GM19043 (cell line): ENCODE measurements around the gene RCOR2.
A peak's percentile ranks its signal among the peaks of the same experiment; 100 is the strongest.
"Not testable (repeated sequence)": the region's sequence is repeated elsewhere in the genome, so short reads cannot be mapped to it uniquely, and the experiment has no call there.

Experiments
- ATAC-seq: cut with Tn5 transposase; IDR thresholded peaks from one replicate; pipeline ENCODE4 v1.9.1; 2021; ENCODE audit warnings: low read depth; ENCODE audit not compliant: unreplicated experiment

RCOR2 gene

DNA sequence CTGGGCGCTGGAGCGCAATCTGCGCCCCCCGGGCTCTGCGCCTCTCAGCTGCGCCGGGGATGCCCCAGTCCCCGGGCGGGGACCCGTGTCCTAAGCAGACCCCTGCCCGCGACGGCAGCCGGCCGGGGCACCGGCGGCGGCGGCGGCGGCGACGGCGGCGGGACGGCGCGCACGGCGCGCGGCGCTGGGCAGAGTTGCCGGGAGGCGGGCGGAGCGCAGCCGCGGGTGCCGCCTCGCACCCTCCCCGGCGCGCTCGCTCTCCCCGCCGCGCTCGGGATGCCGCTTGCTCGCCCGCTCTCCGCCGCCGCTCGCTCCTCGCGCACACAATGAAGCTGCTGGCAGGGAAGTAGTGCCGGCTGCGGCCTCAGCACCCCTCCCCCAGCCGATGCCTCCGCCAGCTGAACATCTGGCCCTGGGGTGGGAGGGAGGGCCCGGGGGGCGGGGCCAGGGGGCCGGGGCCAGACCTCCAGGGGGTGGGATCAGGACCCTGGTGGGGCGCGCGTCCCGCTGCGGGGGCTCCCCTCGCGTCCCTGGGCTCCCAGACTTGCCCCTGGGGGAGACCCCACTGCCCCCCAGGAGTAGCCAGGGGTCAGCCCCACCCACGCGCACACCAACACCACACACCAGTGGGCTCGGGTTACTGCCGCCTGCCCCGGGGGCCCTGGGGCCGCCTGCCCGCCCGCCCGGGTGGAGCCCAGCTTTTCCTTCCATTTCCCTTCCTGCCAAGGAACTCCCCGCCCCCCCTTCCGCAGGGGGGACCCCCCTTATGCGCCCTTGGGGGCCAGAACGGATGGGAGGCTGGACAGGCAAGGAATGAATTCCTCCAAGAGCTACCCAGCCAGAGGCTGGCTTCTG lies at the start of gene RCOR2:
RCOR2 (minus strand) TSS at position 328 of the 855 bp plus-strand sequence. CDS start 708 bp downstream, outside the sequence.
- ATAC-seq, result no peak

DNA sequence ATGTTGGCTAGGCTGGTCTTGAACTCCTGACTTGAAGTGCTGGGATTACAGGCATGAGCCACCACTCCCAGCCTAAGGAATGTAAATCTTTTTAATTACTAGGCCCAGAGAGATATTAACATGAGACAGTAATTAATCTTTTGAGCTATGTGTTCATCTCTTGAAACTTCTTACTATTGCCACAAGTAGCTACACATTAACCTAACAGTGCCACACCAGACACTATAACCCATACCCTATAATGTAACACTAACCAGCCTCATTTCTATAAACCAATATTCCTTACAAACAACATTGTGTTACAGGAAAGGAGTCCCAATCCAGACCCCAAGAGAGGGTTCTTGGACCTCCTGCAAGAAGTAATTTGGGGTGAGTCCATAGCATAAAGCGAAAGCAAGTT lies 49.5 kb upstream of the RCOR2 start:
- ATAC-seq, result no peak

DNA sequence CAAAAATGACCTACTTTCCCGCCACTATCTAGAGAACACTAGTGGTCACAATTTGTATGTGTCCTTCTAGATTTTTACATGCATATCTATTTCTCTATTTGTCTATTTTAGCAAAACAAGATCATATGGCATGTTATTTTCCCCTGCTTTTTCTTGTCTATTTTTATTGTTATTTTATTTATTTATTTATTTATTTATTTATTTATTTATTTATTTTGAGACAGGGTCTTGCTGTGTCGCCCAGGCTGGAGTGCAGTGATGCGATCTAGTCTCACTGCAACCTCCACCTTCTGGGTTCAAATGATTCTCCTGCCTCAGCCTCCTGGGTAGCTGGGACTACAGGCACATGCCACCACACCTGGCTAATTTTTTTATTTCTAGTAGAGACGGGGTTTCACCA lies 46.9 kb upstream of the RCOR2 start:
- not testable (repeated sequence) for ATAC-seq

DNA sequence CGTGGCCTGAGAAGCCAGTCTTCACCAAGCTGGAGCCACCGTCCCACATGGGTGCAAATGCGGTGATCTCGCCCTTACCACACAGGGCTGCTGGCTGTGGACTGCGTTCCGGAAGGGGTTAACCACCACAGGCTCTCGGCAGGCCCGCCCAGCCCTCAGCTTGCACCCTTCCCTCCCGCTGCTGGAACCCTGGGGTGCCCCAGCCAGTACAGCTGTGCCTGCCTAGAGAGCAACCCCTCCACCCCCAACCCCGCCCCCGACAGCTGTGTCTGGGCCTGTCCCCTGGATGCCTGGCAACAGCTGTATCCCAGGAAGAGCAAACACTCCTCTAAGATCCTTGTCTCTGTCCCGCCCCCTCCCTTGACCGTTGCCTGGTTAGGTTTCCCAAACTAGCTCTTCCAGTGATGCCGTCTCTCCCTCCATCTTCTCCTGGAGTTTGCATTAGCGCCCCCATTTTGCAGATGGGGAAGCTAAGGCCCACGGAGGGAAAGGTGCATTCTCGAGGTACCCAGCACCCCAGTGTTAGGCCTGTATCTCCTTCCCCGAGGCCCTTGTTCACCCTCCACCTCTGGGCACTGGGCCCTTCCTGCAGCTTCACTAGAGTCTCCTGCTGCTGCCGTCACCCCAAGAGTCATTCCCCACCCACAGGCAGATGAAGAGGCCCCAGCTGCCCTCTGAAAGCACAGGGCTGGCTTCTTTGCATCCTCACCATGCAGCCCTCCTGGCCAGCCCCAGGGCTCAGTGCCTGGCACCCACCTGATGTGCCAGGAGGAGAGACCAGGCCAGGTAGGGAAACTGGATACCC lies 44.8 kb upstream of the RCOR2 start:
- no peak for ATAC-seq

DNA sequence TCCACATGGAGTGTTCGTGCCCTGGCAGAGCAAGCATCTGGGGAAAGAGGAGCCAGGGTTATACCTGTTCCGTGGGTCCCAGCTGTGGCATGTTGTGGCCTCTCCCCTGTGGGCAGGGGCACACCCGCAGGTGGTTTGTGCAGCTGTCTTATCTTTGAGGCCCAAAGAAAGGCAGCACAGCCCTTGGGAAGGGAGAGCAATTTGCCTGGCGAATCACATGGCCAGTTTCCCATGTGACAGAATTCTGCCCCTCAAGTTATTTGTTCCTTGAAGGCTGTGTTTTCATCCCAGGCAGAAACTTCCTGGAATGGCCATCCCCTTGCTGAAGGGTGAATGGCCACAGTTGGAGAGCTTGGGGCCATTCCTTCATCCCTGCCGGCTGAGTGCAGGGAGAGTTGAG lies 41.0 kb upstream of the RCOR2 start:
- ATAC-seq, result no peak

DNA sequence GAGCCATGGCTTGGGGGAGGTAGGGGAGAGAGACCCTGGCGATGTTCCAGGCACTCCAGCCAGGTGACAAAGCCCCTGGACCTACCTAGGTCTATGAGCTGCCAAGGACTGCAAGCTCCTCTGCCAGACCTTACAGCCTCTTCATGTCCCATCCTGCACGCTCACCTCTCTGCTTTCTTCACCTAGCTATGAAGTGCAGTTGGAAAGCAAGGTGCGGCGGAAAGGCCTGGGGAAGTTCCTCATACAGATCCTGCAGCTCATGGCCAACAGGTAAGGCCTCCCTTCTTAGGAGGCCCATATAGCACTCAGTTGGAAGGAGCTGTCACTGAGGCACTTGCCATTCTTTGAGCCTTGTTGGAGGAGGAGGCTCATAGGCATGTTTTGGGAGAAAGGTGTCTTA lies 35.6 kb upstream of the RCOR2 start:
- no peak for ATAC-seq

DNA sequence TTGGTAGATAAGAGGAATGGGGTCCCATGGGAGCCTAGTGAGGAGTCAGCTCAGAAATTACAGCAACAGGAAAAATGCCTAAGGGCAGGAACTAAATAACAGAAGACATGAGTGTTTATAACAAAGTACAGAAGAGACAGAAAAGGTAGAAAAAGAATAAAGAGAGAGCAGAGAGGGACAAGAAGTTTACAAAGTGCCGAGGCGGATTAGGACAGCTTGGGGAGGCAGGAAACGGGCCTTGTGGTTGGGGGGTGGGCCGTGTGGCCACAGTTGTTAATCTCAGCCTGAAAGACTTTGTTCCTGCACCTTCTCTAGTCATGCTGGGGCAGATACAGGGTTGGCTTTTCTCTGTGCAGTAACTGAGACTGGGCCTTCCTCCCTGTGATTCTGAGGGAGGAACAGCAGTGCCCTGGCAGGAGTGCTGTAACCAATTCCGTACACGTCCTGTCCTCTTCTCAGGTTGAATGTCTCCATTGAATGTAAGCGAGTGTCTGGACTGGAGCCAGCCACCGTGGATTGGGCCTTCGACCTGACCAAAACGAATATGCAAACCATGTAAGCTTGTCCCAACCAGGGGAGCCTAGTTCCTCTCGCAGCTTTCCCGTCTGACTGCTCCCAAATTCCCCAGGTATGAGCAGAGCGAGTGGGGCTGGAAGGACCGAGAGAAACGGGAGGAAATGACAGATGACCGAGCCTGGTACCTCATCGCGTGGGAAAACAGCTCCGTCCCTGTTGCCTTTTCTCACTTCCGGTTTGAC lies 35.0 kb upstream of the RCOR2 start:
- peak; percentile 45 for ATAC-seq

DNA sequence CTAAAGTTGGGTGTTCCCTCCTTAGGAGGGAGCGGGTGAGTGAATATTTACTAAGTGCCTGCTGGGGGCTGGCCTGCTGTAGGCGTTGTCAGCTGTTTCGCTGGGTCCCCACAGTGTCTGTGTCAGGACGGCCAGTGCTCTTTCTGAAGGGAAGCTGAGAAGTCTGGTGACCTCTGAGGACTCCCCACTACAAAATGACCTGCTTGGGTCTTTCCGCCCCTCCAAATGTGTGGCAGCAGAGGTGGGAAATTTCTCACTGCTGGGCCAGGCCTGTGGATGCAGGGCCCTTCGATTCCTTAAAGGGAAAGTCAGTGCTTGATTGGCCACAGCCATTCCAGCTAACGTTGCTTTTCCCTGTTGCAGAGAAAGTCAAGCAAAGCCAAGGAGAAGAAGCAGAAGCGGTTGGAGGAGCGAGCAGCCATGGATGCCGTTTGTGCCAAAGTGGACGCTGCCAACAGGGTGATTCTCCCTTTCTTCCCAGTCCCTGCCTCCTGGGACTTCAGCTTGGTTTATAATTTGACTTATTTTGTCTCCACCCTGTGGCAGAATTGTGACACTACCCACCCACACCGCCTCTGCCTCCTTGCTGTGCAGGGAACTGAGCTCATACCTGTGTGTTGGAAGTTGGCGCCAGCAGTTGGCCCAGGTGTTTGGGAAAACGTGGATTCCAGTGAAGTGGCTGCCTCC lies 28.7 kb upstream of the RCOR2 start:
- no peak for ATAC-seq

DNA sequence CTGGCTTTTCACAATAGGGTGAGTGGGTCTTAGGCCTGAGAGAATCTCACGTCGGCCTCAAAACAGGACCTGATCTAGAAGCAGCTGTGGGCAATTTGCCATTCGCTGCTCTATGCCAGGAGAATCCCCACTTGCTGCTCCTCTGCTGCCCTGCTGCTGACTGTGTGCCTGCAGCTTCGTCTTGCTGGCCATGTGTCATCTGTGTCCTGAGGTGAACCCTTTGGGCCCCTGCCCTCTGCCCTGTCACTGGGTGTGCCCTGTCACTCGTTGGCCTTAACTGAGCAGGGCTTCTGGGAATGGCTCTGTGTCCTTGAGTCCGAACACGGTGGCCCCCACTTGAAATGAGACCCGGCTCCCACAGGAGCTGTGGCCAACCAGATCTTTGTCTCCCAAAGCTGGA lies 28.0 kb upstream of the RCOR2 start:
- no peak for ATAC-seq

DNA sequence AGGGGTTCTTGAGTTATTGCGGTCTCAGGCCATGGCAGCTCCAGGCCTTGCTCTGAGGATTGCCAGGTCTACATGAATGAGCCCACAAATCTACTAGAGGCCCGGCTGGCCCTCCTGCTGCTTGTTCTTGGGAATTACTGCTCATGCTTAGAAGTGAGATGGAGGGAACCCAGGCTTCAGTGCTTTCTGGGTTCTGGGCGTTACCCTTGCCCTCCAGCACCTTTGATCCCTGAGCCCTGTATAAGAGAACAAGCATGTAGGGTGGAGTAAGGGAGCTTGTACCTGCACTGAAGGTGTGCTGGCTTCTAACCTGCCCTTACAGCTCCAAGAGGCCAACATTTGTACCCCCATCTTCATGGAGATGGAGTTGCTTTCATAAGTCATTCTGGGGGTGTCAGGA lies 25.8 kb upstream of the RCOR2 start:
- ATAC-seq, result no peak

DNA sequence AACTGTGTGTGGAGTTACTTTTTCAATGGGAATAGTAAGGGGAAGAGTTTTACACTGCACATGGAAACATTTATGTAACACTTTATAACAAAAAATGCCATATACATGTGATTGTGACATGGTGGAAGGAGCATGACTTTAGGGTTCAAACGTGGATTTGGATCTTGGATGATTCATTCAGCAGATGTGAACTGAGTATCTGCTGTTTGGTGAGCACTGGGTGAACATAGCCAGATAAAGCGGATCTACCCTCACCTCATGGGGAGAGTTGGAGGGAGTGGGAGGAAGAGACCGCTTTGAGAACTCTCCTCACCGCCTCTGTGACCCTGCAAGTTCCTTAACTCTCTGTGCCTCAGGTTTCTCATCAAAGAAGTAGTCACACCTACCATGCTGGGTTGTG lies 24.9 kb upstream of the RCOR2 start:
- no peak for ATAC-seq

DNA sequence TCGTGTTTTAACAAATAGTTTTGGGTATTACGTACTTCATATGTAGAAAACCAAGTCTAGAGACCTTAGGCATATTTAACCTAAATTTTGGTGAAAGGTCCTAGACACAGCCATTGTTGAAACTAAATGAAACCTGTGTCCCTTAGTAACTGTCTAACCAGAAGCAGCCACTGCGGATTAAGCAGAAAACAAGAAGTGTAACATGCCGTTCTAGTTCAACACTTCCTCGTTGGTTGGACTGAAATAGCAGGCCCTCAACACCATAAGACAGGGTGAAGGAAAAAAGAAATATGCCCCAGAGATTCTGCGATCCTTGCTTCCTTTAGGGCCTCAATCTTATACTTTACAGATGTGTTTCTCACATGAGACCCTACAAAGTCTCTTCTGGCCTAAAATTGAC lies 23.8 kb upstream of the RCOR2 start:
- no peak for ATAC-seq

DNA sequence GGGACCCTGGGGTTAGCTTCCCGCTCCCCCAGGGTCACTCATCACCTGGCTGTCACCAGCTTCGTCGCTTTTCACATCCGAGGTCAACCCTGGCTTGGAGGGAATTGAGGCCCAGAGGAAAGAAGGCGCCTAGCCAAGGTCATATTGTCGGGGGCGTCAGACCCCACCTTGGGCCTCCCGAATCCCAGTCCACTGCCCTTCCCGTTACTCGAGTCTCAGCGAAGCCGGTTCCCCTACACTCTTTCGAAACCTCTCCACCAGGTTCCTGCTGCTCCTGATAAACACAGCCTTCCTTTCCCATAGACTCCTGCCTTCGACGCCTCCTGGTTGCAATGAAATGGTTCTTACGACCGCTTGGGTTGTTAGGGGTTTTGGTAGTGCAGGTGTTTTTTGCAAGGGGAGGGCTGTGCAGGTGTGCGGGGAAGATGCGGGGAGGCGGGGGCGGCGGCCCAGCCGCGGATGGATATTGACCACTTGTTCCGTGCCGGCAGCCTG lies 22.5 kb upstream of the RCOR2 start:
- no peak for ATAC-seq

DNA sequence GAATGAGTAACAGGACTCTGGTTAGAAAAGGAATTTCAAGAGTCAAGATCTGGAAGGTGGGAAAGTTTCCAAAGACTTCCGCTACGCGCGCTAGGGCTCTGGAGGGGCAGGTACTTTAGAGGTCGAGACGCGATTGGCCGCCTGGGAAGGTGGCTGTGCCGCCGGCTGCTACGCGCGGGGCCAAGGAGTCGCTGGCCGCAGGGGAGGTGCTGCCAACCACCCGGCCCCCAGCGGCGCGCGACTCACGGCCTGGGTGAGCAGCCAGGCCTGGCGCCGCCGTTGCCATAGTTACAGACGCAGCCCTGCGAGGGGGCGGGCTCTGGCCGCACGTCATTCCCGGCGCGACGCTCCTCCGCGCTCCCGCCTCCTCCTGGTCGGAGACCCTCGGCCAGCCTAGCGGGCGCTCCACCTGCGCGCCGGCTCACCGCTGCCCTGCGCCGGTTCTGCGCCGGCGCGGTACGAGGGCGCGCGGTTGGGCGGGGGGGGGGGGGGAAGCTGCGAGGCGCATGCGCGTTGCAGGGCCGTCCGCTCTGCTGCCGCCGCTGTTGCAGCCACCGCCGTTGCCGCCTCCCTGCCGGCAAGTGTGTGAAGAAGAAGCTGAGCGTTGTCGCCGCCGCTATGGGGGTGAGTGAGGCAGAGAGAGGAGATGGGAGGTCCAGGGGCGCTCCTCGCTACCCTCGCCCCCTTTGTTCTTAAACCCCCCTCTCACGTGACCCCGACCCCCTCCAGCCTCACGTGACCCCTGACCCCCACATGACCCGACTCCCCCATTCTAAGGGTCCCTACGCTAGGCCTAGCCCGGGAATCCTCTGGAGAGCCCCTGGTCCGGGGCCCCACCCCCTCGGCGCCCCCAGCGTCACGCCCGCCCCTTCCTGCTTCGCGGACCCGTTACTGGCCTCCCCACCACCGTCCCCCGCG lies 21.8 kb upstream of the RCOR2 start, which contains the start of gene NAA40:
NAA40 (plus strand) TSS at position 524 of the 918 bp plus-strand sequence; CDS start at position 619, 95 bp downstream.
- peak; percentile 93 for ATAC-seq

DNA sequence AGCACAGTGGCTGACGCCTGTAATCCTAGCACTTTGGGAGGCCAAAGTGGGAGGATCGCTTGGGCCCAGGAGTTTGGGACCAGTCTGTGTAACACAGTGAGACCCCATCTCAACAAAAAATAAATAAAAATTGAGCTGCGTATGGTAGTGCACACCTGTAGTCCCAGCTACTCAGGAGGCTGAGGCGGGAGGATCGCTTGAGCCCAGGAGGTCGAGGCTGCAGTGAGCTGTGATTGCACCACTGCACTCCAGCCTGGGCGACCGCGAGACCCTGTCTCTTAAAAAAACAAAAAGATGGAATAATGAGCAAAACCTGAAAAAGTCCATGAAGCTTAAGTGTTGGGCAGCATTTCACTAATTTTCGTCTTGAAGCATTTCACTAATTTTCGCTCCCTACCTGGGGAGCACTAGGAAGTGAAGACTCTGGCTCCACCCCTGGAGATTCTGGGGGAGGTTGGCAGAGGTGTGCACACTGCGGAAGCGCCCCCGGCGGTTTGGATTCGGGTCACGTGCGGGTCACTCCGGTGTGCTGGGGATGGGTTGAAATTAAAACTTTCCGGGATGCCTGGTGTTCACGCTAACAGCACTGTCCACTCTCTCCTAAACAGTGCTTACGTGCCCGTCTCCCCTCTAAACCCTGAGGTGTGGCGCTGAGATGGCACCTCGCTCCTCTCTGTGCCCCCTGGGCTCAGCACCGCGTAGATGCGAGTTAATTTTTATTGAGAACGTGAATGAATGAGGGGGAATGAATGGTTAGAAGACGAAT lies 20.9 kb upstream of the RCOR2 start:
- ATAC-seq, result no peak

DNA sequence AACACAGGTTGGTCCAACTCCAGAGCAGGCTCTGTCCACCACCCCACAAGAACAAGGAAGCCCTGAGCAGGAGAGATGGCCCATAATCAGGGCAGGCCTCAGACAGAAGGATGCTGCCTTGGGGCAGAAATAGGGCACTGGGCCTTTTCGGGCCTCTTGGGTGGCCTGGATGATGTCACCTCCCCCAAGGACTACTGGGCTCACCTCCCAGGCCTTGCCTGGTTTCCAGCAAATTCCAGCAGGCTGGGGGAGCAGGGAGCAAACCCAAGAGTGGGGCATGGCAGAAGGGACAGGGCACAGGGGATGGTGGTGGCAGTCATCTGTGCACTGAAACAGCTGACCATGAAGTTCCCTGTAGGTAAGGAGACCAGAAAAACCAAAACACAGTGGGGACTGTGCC lies 16.5 kb upstream of the RCOR2 start:
- no peak for ATAC-seq

DNA sequence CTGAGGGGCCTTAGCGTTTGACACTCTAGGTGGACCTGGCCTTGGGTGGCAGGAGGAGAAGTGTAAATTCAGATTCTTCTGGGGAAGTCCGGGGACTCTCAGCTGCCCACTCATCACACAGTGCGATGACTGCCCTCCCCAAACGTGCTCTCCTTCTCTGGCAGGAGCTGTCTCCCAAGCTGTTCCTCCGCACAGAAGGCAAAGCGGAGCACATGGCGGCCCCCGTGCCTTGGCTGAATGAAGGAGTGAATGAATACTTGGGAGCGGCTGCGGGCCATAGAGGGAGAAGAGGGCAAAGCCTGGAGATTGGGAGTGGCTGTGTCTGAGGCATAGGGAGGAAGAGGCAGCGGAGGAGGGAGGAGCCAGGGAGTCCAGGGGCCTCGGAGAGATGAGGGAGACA lies 14.9 kb upstream of the RCOR2 start:
- no peak for ATAC-seq

DNA sequence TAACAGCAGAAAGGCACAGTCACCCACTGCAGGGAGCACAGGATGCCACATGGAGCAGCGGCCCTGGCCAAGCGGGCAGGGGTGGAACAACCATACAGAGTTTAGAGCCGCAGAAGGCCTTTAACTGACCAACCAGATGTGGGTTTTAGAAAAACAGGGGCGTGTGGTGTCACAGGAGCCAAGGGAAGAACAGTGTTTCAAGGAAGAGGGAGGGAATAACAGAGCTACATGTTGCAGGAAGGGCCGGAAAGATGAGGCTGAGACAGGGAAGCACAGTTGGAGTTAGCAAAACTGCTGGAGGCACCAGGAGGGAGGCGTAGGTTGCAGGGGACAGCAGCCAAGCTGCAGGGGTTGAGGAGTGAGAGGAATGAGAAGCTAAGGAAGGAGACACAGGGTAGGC lies 14.1 kb upstream of the RCOR2 start:
- ATAC-seq, result no peak
